Keratinocyte (primary cell): Measurements from ENCODE around the gene IFT43.

Experiments
- EZH2 ChIP-seq: IDR thresholded peaks from one replicate; pipeline ENCODE4 v1.6.1; 2012; ENCODE audit warnings: inconsistent platforms, mild to moderate bottlenecking, low read length, moderate library complexity
- TF ChIP-seq, protein P1 (sequence below), 3 experiments: IDR thresholded peaks in 1 of 3; conservative IDR thresholded peaks in 1 of 3; optimal IDR thresholded peaks in 1 of 3; 2 replicates in 2 of 3; 3 replicates in 1 of 3; pipeline versions ENCODE3 to v1.5.1; 2011; ENCODE audit warnings: low read length in 3 of 3, mild to moderate bottlenecking in 3 of 3, moderate library complexity in 2 of 3, control low read depth in 1 of 3, inconsistent platforms in 1 of 3; ENCODE audit not compliant: insufficient read depth in 2 of 3; ENCODE audit errors: extremely low read depth in 1 of 3

DNA sequence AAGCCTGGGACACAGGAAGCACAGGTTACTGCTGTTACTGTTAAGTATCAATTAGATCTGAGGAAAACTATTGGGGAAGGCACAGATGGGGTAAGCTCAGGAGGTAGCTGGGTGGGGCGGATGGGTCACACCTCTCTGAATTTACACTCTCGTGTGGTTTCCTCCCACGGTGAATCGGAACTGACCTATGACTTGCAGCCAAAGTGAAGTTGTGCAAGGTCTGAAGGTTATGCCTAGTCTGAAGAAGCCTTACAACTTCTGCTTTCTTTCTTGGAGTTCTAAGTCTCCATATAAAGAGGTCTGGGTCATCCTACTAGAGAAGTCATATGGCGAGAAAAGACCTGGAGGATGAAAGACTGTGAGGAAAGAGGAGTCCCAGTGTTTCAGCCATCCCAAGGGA, 140.5 kb downstream of the IFT43 start:
- TF ChIP-seq, protein P1, sequence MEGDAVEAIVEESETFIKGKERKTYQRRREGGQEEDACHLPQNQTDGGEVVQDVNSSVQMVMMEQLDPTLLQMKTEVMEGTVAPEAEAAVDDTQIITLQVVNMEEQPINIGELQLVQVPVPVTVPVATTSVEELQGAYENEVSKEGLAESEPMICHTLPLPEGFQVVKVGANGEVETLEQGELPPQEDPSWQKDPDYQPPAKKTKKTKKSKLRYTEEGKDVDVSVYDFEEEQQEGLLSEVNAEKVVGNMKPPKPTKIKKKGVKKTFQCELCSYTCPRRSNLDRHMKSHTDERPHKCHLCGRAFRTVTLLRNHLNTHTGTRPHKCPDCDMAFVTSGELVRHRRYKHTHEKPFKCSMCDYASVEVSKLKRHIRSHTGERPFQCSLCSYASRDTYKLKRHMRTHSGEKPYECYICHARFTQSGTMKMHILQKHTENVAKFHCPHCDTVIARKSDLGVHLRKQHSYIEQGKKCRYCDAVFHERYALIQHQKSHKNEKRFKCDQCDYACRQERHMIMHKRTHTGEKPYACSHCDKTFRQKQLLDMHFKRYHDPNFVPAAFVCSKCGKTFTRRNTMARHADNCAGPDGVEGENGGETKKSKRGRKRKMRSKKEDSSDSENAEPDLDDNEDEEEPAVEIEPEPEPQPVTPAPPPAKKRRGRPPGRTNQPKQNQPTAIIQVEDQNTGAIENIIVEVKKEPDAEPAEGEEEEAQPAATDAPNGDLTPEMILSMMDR (optimal IDR thresholded peaks at IDR 0.05 in 1 of 3, IDR thresholded peaks at IDR 0.05 in 1 of 3, conservative IDR thresholded peaks at IDR 0.05 in 1 of 3; ENCODE audit: extremely low read depth in 1 of 3, insufficient read depth in 2 of 3, low read length in 3 of 3), result no peak
- peak; percentile 36 for TF ChIP-seq EZH2
